HepG2 (cell line): ENCODE data around the gene CEL. TPM values are rescaled to one million over a fixed set of nuclear protein-coding genes. Genes with fewer than 3 reads are reported as not detected.

ENCODE experiments used
- ATAC-seq: fragments of 200-7000 bp; cut with Tn5 transposase; 3 replicates; pipeline ENCODE4 v1.9.1; 2020; ENCODE audit warnings: mild to moderate bottlenecking, moderate library complexity
- BruUV-seq: library from RNA; stranded (reverse); fragments of 400-500 nt; replicated peaks from 2 replicates; lab custom pipeline; 2021; lab: Mats Ljungman, UMichigan
- CTCF ChIA-PET: fragments of 300-600 bp; formaldehyde crosslinking; extraction: SDS; loops from one replicate; lab custom pipeline; 2021; ENCODE audit warnings: low total read pairs, inconsistent platforms, low intra/inter-chr PET ratio; lab: Yijun Ruan, JAX
- POLR2A ChIA-PET: fragments of 350-600 bp; sonication (Branson Sonifier 250); formaldehyde crosslinking; loops from one replicate; lab custom pipeline; 2020; ENCODE audit warnings: antibody characterized with exemption, inconsistent platforms; lab: Yijun Ruan, JAX
- DNase-seq: peaks from one replicate; pipeline ENCODE4 v3.0.0-alpha.2; 2015; ENCODE audit warnings: low spot score
- FAIRE-seq: peaks from 3 replicates; lab custom pipeline; 2011; peaks lifted over from hg19 to GRCh38; lab: Jason Lieb, UNC
- H2AFZ ChIP-seq: one replicate; pipeline ENCODE4 v1.6.1; 2011; ENCODE audit warnings: low read length, inconsistent platforms
- H3K27ac ChIP-seq: fragments of 300-600 bp; 3 replicates; pipeline ENCODE4 v1.8.0; 2011; ENCODE audit warnings: mixed run types, mild to moderate bottlenecking, mixed read lengths, low read length, inconsistent platforms; ENCODE audit not compliant: insufficient read depth; ENCODE audit errors: extremely low read length
- H3K27me3 ChIP-seq, 2 experiments: fragments of 200-600 bp in 1 of 2; 2 replicates in 1 of 2; 3 replicates in 1 of 2; pipeline versions ENCODE4 v1.6.0 to v1.8.0; 2011; ENCODE audit warnings: low read length in 2 of 2, mild to moderate bottlenecking in 2 of 2, moderate library complexity in 2 of 2, inconsistent platforms in 1 of 2; ENCODE audit not compliant: insufficient read depth in 2 of 2, control insufficient read depth in 1 of 2
- H3K36me3 ChIP-seq, 2 experiments: fragments of 200-600 bp in 1 of 2; replicated peaks in 1 of 2; 2 replicates in 1 of 2; 3 replicates in 1 of 2; pipeline versions ENCODE4 v1.5.1 to v1.8.0; 2011; ENCODE audit warnings: low read length in 2 of 2, inconsistent platforms in 1 of 2; ENCODE audit not compliant: insufficient read depth in 2 of 2, control insufficient read depth in 1 of 2
- H3K4me1 ChIP-seq: 2 replicates; pipeline ENCODE4 v1.5.1; 2012; ENCODE audit warnings: low read length, inconsistent platforms; ENCODE audit not compliant: insufficient read depth
- H3K4me2 ChIP-seq: 2 replicates; pipeline ENCODE4 v1.6.0; 2011; ENCODE audit warnings: low read depth, low read length, inconsistent platforms
- H3K4me3 ChIP-seq, 3 experiments: fragments of 200-600 bp in 1 of 3; sonication (generic), shearing (Covaris generic) in 1 of 3; replicated peaks in 1 of 3; 2 replicates each; pipeline ENCODE4 v1.5.1; 2011 to 2016; ENCODE audit warnings: low read length in 3 of 3, inconsistent platforms in 2 of 3, low read depth in 2 of 3, mild to moderate bottlenecking in 2 of 3, control low read depth in 1 of 3, mixed read lengths in 1 of 3; ENCODE audit not compliant: insufficient read depth in 1 of 3
- H3K79me2 ChIP-seq: one replicate; pipeline ENCODE4 v1.6.1; 2011; ENCODE audit warnings: low read length, inconsistent platforms; ENCODE audit not compliant: insufficient read depth
- H3K9ac ChIP-seq: 2 replicates; pipeline ENCODE4 v1.6.0; 2011; ENCODE audit warnings: mild to moderate bottlenecking, low read depth, low read length, inconsistent platforms; ENCODE audit not compliant: insufficient read depth
- H3K9me3 ChIP-seq: 2 replicates; pipeline ENCODE4 v1.5.1; 2012; ENCODE audit warnings: mild to moderate bottlenecking, low read length
- H4K20me1 ChIP-seq: 2 replicates; pipeline ENCODE4 v1.6.0; 2011; ENCODE audit warnings: inconsistent platforms, mild to moderate bottlenecking, low read length, moderate library complexity; ENCODE audit not compliant: insufficient read depth
- CEBPG ChIP-seq: IDR thresholded peaks from 2 replicates; pipeline ENCODE4 v1.6.1; 2016
- DZIP1 ChIP-seq: sonication (generic); formaldehyde crosslinking; IDR thresholded peaks from 2 replicates; pipeline ENCODE4 v1.5.0; 2020; ENCODE audit warnings: mild to moderate bottlenecking, missing genetic modification reagents
- EEA1 ChIP-seq: sonication (generic); formaldehyde crosslinking; IDR thresholded peaks from 2 replicates; pipeline ENCODE4 v1.5.1; 2020; ENCODE audit warnings: mild to moderate bottlenecking, missing genetic modification reagents, borderline replicate concordance
- ELF3 ChIP-seq: IDR thresholded peaks from 2 replicates; pipeline ENCODE4 v1.6.1; 2016; ENCODE audit warnings: missing genetic modification reagents, missing compliant biosample characterization
- HNRNPH1 ChIP-seq: fragments of 200-400 bp; formaldehyde crosslinking; optimal IDR thresholded peaks from 2 replicates; pipeline ENCODE3; 2017; ENCODE audit warnings: mild to moderate bottlenecking, low read depth, low read length
- MBD4 ChIP-seq: IDR thresholded peaks from 2 replicates; pipeline ENCODE4 v1.6.1; 2012; ENCODE audit warnings: low read length, inconsistent platforms, borderline replicate concordance
- SAP130 ChIP-seq: IDR thresholded peaks from 2 replicates; pipeline ENCODE4 v1.6.1; 2016; ENCODE audit warnings: low read depth
- SIN3A ChIP-seq: IDR thresholded peaks from 2 replicates; pipeline ENCODE4 v1.6.1; 2011; ENCODE audit warnings: low read depth, mild to moderate bottlenecking, control low read depth, low read length, borderline replicate concordance
- ZNF235 ChIP-seq: sonication (generic); formaldehyde crosslinking; IDR thresholded peaks from 2 replicates; pipeline ENCODE4 v1.8.1; 2023; ENCODE audit warnings: mild to moderate bottlenecking, missing genetic modification reagents, borderline replicate concordance
- ZNF407 ChIP-seq: sonication (generic); formaldehyde crosslinking; IDR thresholded peaks from one replicate; pipeline ENCODE4 v1.5.1; 2020; ENCODE audit warnings: mild to moderate bottlenecking, missing genetic modification reagents; ENCODE audit errors: not compliant biosample characterization
- ZSCAN29 ChIP-seq: sonication (generic); formaldehyde crosslinking; conservative IDR thresholded peaks from 2 replicates; pipeline ENCODE4 v1.4.0; 2020; ENCODE audit warnings: mild to moderate bottlenecking, missing genetic modification reagents
- WGBS: methylation state at CpG from one replicate; pipeline ENCODE4 v1.1.6; 2017; ENCODE audit warnings: low lambda C conversion rate; 5-methylcytosine and 5-hydroxymethylcytosine counted together
- in situ Hi-C: cut with HindIII; loops from 2 replicates; pipeline ENCODE4 v1.10.0; 2017; ENCODE audit warnings: low pct_unique_long_range_greater_than_20kb; ENCODE audit not compliant: extremely low pct_ligation_motif_present
- intact Hi-C: fragments of 100-400 bp; cut with micrococcal nuclease; formaldehyde crosslinking; loops from one replicate; pipeline ENCODE4 v1.10.0; 2022; ENCODE audit not compliant: unreplicated experiment
- polyA plus RNA-seq, 8 experiments: library from polyadenylated mRNA; depleted of rRNA in 3 of 8; stranded (reverse) in 7 of 8; unstranded in 1 of 8; fragments of >200 nt; fragmentation: Illumina TruSeq in 4 of 8; extraction: Trizol in 4 of 8; gene quantifications; 2 replicates each; pipeline versions ENCODE4 v1.2.1 to v1.2.3, GENCODE V29; 2011 to 2016; ENCODE audit warnings: low read depth in 4 of 8, missing spikeins in 1 of 8, mixed read lengths in 1 of 8; ENCODE audit not compliant: insufficient read depth in 1 of 8
- total RNA-seq, 5 experiments: library from RNA; depleted of rRNA; stranded (reverse); fragments of >200 nt; fragmentation: Illumina TruSeq; extraction: Trizol; gene quantifications; 2 replicates each; pipeline ENCODE4 v1.2.3, GENCODE V29; 2016; ENCODE audit warnings: low read depth in 1 of 5
- TF ChIP-seq, protein P1 (sequence below): sonication (generic); formaldehyde crosslinking; IDR thresholded peaks from 2 replicates; pipeline ENCODE4 v1.4.0; 2020; ENCODE audit warnings: missing genetic modification reagents

The CEL gene
- total and polyA plus RNA-seq, 2 of the 13 experiments (the other 11 are each of a cell fraction or from before 2014, with no cell fraction given), result 0.63 to 1.5 TPM

- intact Hi-C loops, result no loop called here
- in situ Hi-C loops, result no loop called here
Observed at GRCh38 chr9:133080161-133080560, 18.4 kb downstream of the CEL start.

More at GRCh38 chr9:133080161-133080560, 18.4 kb downstream of the CEL start:
- H3K4me2 ChIP-seq, result no peak overlapping the region
- H4K20me1 ChIP-seq, result no peaks in the 10 kb centered on the region
- H3K36me3 ChIP-seq, result no peaks in the 10 kb centered on the region
- no peaks in the 10 kb centered on the region for H3K79me2 ChIP-seq
- no peaks in the 10 kb centered on the region for H3K9me3 ChIP-seq
- POLR2A ChIA-PET, result no interaction called here
- peaks cover 0 to 19% of the 10 kb centered on the region in 2 experiments; a peak in 1 of 5 replicates for H3K27me3 ChIP-seq
- no peak overlapping the region for H3K27ac ChIP-seq
- H3K4me1 ChIP-seq, result peaks cover 33% of the 10 kb centered on the region
- no TSS peak for BruUV-seq
- TF ChIP-seq ZNF407 (CRISPR knock-in tag) (no peak), SAP130 (CRISPR knock-in tag) (no peak), HNRNPH1 (no peak), EEA1 (CRISPR knock-in tag) (no peak), ELF3 (CRISPR knock-in tag) (no peak), CEBPG (CRISPR knock-in tag) (no peak), ZSCAN29 (CRISPR knock-in tag) (no peak), ZNF235 (CRISPR knock-in tag) (no peak), MBD4 (no peak), DZIP1 (CRISPR knock-in tag) (no peak), SIN3A (no peak)
- TF ChIP-seq, protein P1, sequence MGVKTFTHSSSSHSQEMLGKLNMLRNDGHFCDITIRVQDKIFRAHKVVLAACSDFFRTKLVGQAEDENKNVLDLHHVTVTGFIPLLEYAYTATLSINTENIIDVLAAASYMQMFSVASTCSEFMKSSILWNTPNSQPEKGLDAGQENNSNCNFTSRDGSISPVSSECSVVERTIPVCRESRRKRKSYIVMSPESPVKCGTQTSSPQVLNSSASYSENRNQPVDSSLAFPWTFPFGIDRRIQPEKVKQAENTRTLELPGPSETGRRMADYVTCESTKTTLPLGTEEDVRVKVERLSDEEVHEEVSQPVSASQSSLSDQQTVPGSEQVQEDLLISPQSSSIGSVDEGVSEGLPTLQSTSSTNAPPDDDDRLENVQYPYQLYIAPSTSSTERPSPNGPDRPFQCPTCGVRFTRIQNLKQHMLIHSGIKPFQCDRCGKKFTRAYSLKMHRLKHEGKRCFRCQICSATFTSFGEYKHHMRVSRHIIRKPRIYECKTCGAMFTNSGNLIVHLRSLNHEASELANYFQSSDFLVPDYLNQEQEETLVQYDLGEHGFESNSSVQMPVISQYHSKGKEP (CRISPR knock-in tag), result no peak
- no peak overlapping the region for H3K9ac ChIP-seq
- DNase-seq (no peak), FAIRE-seq (no peak), ATAC-seq (no peak)
- CTCF ChIA-PET, result no interaction called here
- WGBS, result 60% methylated on average over 7 of the region's 7 CpGs
- H2AFZ ChIP-seq, result no peak overlapping the region
- no peak overlapping the region for H3K4me3 ChIP-seq
